B cell (primary cell): Measurements from ENCODE around the gene STXBP5L. TPM values are rescaled to one million over a fixed set of nuclear protein-coding genes. Genes with fewer than 3 reads are reported as not detected.
"Not testable (repeated sequence)": the region's sequence is repeated elsewhere in the genome, so short reads cannot be mapped to it uniquely, and the experiment has no call there.

ENCODE experiments used
- ATAC-seq: fragments of 200-7000 bp; cut with Tn5 transposase; one replicate; pipeline ENCODE4 v1.10.0; 2021; ENCODE audit warnings: low read depth, mild to moderate bottlenecking, moderate number of reproducible peaks, moderate library complexity
- CTCF ChIA-PET: fragments of 350-600 bp; sonication (Branson Sonifier 250); formaldehyde crosslinking; loops from one replicate; lab custom pipeline; 2021; ENCODE audit warnings: antibody characterized with exemption, inconsistent platforms; lab: Charles Lee
- POLR2A ChIA-PET: fragments of 350-600 bp; sonication (Branson Sonifier 250); formaldehyde crosslinking; loops from one replicate; lab custom pipeline; 2021; ENCODE audit warnings: antibody characterized with exemption; lab: Charles Lee
- DNase-seq: peaks from one replicate; pipeline ENCODE4 v3.0.0; 2013
- H2AFZ ChIP-seq: 2 replicates; pipeline ENCODE4 v1.6.1; 2012; ENCODE audit warnings: mild to moderate bottlenecking, low read depth, low read length; ENCODE audit not compliant: insufficient read depth, poor library complexity, severe bottlenecking
- H3K27ac ChIP-seq, 2 donors: 1 replicate in 1 of 2; 2 replicates in 1 of 2; pipeline ENCODE4 v1.5.1; 2012 to 2013; ENCODE audit warnings: low read length in 2 of 2, mild to moderate bottlenecking in 2 of 2, moderate library complexity in 1 of 2
- H3K27me3 ChIP-seq, 4 experiments: fragments of 200-600 bp in 1 of 4; sonication (generic) in 1 of 4; replicated peaks in 1 of 4; 1 replicate in 2 of 4; 2 replicates in 2 of 4; pipeline versions ENCODE4 v1.6.1 to v1.7.0; 2013 to 2016; ENCODE audit warnings: low read length in 3 of 4, mild to moderate bottlenecking in 2 of 4, mixed read lengths in 1 of 4, moderate library complexity in 1 of 4; ENCODE audit not compliant: insufficient read depth in 4 of 4, control insufficient read depth in 3 of 4; ENCODE audit errors: control extremely low read depth in 1 of 4
- H3K36me3 ChIP-seq, 2 experiments: replicated peaks in 1 of 2; 1 replicate in 1 of 2; 2 replicates in 1 of 2; pipeline versions ENCODE4 v1.6.1 to v1.7.1; 2013; ENCODE audit warnings: low read length in 1 of 2; ENCODE audit not compliant: insufficient read depth in 2 of 2, control insufficient read depth in 1 of 2; ENCODE audit errors: control extremely low read depth in 1 of 2, extremely low read depth in 1 of 2
- H3K4me1 ChIP-seq, 2 donors: fragments of 200-600 bp in 1 of 2; sonication (generic) in 1 of 2; 1 replicate in 1 of 2; 2 replicates in 1 of 2; pipeline versions ENCODE4 v1.5.1 to v1.6.1; 2013 to 2017; ENCODE audit warnings: low read length in 2 of 2; ENCODE audit not compliant: control insufficient read depth in 2 of 2, insufficient read depth in 2 of 2
- H3K4me2 ChIP-seq: replicated peaks from 2 replicates; pipeline ENCODE3; 2012; ENCODE audit warnings: mild to moderate bottlenecking, low read depth, low read length; ENCODE audit not compliant: poor library complexity, severe bottlenecking
- H3K4me3 ChIP-seq, 5 experiments: fragments of 200-600 bp in 1 of 5; sonication (generic) in 1 of 5; 1 replicate in 3 of 5; 2 replicates in 2 of 5; pipeline versions ENCODE4 v1.5.1 to v1.7.0; 2011 to 2016; ENCODE audit warnings: low read length in 4 of 5, mild to moderate bottlenecking in 4 of 5, low read depth in 2 of 5, control low read depth in 1 of 5, moderate library complexity in 1 of 5; ENCODE audit not compliant: insufficient read depth in 1 of 5; ENCODE audit errors: control extremely low read depth in 1 of 5, extremely low read depth in 1 of 5
- H3K79me2 ChIP-seq: fragments of 200-600 bp; sonication (generic); one replicate; pipeline ENCODE4 v1.6.0; 2016; ENCODE audit warnings: low read length; ENCODE audit not compliant: control insufficient read depth, insufficient read depth
- H3K9ac ChIP-seq: fragments of 200-600 bp; sonication (generic); 2 replicates; pipeline ENCODE4 v1.6.1; 2017; ENCODE audit warnings: mild to moderate bottlenecking, low read length, moderate library complexity
- H3K9me3 ChIP-seq, 3 donors: one replicate each; pipeline versions ENCODE4 v1.6.1 to v1.7.1; 2013; ENCODE audit warnings: low read length in 2 of 3; ENCODE audit not compliant: control insufficient read depth in 2 of 3, insufficient read depth in 1 of 3; ENCODE audit errors: control extremely low read depth in 1 of 3
- H4K20me1 ChIP-seq: 2 replicates; pipeline ENCODE4 v1.6.0; 2012; ENCODE audit warnings: mild to moderate bottlenecking, low read length; ENCODE audit not compliant: insufficient read depth, control insufficient read depth, poor library complexity, severe bottlenecking
- H3K27ac Mint-ChIP-seq: one replicate; pipeline ENCODE4 v1.8.0; 2021; ENCODE audit warnings: mixed read lengths
- H3K27me3 Mint-ChIP-seq: one replicate; pipeline ENCODE4 v1.8.0; 2021; ENCODE audit warnings: mixed read lengths
- H3K4me1 Mint-ChIP-seq: one replicate; pipeline ENCODE4 v1.8.0; 2021; ENCODE audit warnings: mixed read lengths
- H3K4me3 Mint-ChIP-seq: one replicate; pipeline ENCODE4 v1.8.0; 2021; ENCODE audit warnings: mixed read lengths
- H3K9me3 Mint-ChIP-seq: one replicate; pipeline ENCODE4 v1.8.0; 2022; ENCODE audit warnings: mixed read lengths; ENCODE audit not compliant: insufficient read depth
- EZH2 ChIP-seq: IDR thresholded peaks from 2 replicates; pipeline ENCODE4 v1.6.1; 2012; ENCODE audit warnings: borderline replicate concordance, low read depth, mild to moderate bottlenecking, moderate library complexity, low read length; ENCODE audit not compliant: insufficient read depth, poor library complexity, severe bottlenecking
- WGBS: methylation state at CpG from one replicate; pipeline ENCODE4 v1.1.5; 2013; ENCODE audit warnings: missing lambda C conversion rate; ENCODE audit not compliant: insufficient coverage; 5-methylcytosine and 5-hydroxymethylcytosine counted together
- intact Hi-C: fragments of 100-400 bp; cut with micrococcal nuclease; formaldehyde crosslinking; loops from one replicate; pipeline ENCODE4 v1.10.0; 2022
- polyA plus RNA-seq: library from polyadenylated mRNA; depleted of rRNA; stranded (reverse); fragments of >200 nt; gene quantifications from 2 replicates; pipeline ENCODE4 v1.2.3, GENCODE V29; 2012
- total RNA-seq, 2 donors: library from RNA; stranded (reverse); fragments of 120-200 nt in 1 of 2; gene quantifications; 1 replicate in 1 of 2; 2 replicates in 1 of 2; pipeline versions ENCODE4 v1.2.3 to v1.2.4, GENCODE V29; 2013 to 2022
- TF ChIP-seq, protein P1 (sequence below): fragments of 200-600 bp; IDR thresholded peaks from one replicate; pipeline ENCODE4 v1.8.0; 2022; ENCODE audit warnings: antibody characterized with exemption, mild to moderate bottlenecking

The STXBP5L gene
- total and polyA plus RNA-seq, 2 donors (not counting 1 experiment from before 2014, with no cell fraction given) = not detected

DNA sequence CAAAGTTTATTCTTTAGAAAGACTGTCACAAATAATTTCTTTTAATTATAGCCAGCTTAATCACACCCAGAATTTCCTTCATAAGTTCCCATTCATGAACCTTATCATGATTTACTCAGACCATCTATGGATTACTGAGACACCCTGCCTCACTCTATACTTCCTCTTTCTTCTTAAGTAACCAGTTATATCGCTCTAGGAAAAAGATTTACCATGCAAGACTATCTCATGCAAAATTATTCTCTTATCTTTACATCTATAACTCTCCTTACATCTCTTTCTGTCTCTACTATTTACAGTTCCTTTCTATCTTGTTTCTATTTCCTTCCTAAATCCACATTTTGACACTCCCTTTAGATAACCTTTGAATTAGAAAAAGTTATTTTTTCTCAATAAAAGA, 321.0 kb downstream of the STXBP5L start:
- H3K9ac ChIP-seq = no peak overlapping the region
- H2AFZ ChIP-seq = no peak overlapping the region
- CTCF ChIA-PET = no interaction called here
- ATAC-seq (no peak), DNase-seq (no peak)
- Mint-ChIP-seq H3K27ac (no peak overlapping the region), H3K9me3 (no peaks in the 10 kb centered on the region), H3K4me1 (no peaks in the 10 kb centered on the region), H3K27me3 (no peaks in the 10 kb centered on the region), H3K4me3 (no peak overlapping the region)
- H3K27ac ChIP-seq = no peak overlapping the region
- TF ChIP-seq EZH2 = no peak
- TF ChIP-seq, protein P1, sequence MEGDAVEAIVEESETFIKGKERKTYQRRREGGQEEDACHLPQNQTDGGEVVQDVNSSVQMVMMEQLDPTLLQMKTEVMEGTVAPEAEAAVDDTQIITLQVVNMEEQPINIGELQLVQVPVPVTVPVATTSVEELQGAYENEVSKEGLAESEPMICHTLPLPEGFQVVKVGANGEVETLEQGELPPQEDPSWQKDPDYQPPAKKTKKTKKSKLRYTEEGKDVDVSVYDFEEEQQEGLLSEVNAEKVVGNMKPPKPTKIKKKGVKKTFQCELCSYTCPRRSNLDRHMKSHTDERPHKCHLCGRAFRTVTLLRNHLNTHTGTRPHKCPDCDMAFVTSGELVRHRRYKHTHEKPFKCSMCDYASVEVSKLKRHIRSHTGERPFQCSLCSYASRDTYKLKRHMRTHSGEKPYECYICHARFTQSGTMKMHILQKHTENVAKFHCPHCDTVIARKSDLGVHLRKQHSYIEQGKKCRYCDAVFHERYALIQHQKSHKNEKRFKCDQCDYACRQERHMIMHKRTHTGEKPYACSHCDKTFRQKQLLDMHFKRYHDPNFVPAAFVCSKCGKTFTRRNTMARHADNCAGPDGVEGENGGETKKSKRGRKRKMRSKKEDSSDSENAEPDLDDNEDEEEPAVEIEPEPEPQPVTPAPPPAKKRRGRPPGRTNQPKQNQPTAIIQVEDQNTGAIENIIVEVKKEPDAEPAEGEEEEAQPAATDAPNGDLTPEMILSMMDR = no peak
- intact Hi-C loops = no loop called here
- no peaks in the 10 kb centered on the region for H3K4me1 ChIP-seq
- H3K36me3 ChIP-seq = no peaks in the 10 kb centered on the region
- H3K4me3 ChIP-seq = no peak overlapping the region
- H3K9me3 ChIP-seq = no peaks in the 10 kb centered on the region
- WGBS = 0% methylated on average over 1 of the region's 1 CpG
- no peaks in the 10 kb centered on the region for H4K20me1 ChIP-seq
- H3K79me2 ChIP-seq = no peaks in the 10 kb centered on the region
- H3K27me3 ChIP-seq = no peaks in the 10 kb centered on the region
- POLR2A ChIA-PET = no interaction called here
- H3K4me2 ChIP-seq = no peak overlapping the region

DNA sequence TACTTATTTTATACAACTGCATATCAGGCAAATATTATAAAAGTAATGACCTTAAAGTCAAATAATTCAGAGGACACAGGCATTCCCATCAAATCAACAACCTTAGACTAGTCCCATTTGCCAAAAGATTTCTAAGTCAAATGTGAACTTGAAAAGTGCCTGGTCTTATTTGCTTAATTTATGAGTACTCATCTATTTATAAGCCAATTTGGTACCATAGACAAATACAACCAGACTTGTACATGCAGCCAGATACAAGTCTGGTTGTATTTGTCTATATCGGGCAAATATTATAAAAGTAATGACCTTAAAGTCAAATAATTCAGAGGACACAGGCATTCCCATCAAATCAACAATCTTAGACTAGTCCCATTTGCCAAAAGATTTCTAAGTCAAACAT, 322.2 kb downstream of the STXBP5L start:
- H3K4me2 ChIP-seq, H2AFZ ChIP-seq, ATAC-seq, intact Hi-C loops, H3K79me2 ChIP-seq, H3K27me3 ChIP-seq, H3K27me3 Mint-ChIP-seq, H3K4me3 ChIP-seq, H3K4me1 ChIP-seq, H3K27ac ChIP-seq, H3K4me1 Mint-ChIP-seq, H3K4me3 Mint-ChIP-seq, POLR2A ChIA-PET, H3K9me3 ChIP-seq, H4K20me1 ChIP-seq, H3K9ac ChIP-seq, H3K9me3 Mint-ChIP-seq, H3K36me3 ChIP-seq, DNase-seq, H3K27ac Mint-ChIP-seq, CTCF ChIA-PET: not testable (repeated sequence)
- WGBS = no CpG with 5 or more reads among the region's 1 CpG
